ENCODE measurements around the gene ALDH4A1. TPM values are rescaled to one million over a fixed set of nuclear protein-coding genes. Genes with fewer than 3 reads are reported as not detected.
A peak's percentile ranks its signal among the peaks of the same experiment; 100 is the strongest.

Gene ALDH4A1
- total and polyA plus RNA-seq, 8 donors: 3.5 to 16.0 (median 8.6) TPM

- H3K4me3 ChIP-seq: no peak overlapping the region
- DNase-seq: peak in 1 of 2 donors; percentile 61
- no peaks in the 10 kb centered on the region for H3K27me3 ChIP-seq
- peak overlapping the region in 4 of 5 donors; percentile 80 to 89 (median 83) for H3K27ac ChIP-seq
- H3K4me1 ChIP-seq: peaks cover 54 to 92% (median 80%) of the 10 kb centered on the region in 4 donors
- intact Hi-C loops (cut with DNase I; ENCODE audit: low total_unique reads): no loop called here
- WGBS, 5 donors: 52 to 64% (median 58%) methylated on average over 14 to 15 of the region's 15 CpGs
- peak in 1 of 3 donors; percentile 10 for TF ChIP-seq POLR2AphosphoS5 (IDR thresholded peaks at IDR 0.05)
- TF ChIP-seq CTCF (IDR thresholded peaks at IDR 0.05): no peak
- no peaks in the 10 kb centered on the region for H3K9me3 ChIP-seq
- no peaks in the 10 kb centered on the region for H3K36me3 ChIP-seq
These were observed 45.9 kb upstream of the ALDH4A1 start for GRCh38 chr1:18948048-18948912.

GRCh38 chr1:18947570-18947969, 45.2 kb upstream of the ALDH4A1 start:
- Histone ChIP-seq H3K4me3 (no peak overlapping the region), H3K27ac (peak overlapping the region in 3 of 5 donors; percentile 80 to 89 (median 86)), H3K9me3 (no peaks in the 10 kb centered on the region), H3K36me3 (no peaks in the 10 kb centered on the region), H3K4me1 (peaks cover 54 to 87% (median 77%) of the 10 kb centered on the region in 4 donors), H3K27me3 (no peaks in the 10 kb centered on the region)
- intact Hi-C loops (cut with DNase I; ENCODE audit: low total_unique reads): no loop called here
- DNase-seq: peak in 1 of 2 donors; percentile 12
- WGBS, 5 donors: 87 to 92% (median 87%) methylated on average over 9 of the region's 9 CpGs
- TF ChIP-seq POLR2AphosphoS5 (IDR thresholded peaks at IDR 0.05) (no peak), CTCF (IDR thresholded peaks at IDR 0.05) (no peak), POLR2A (IDR thresholded peaks at IDR 0.05) (no peak), EP300 (IDR thresholded peaks at IDR 0.05) (no peak)

GRCh38 chr1:18946550-18947381, 44.4 kb upstream of the ALDH4A1 start:
- H3K4me3 ChIP-seq: no peak overlapping the region
- H3K9me3 ChIP-seq: no peaks in the 10 kb centered on the region
- DNase-seq: peak in 1 of 2 donors; percentile 19
- TF ChIP-seq EP300 (IDR thresholded peaks at IDR 0.05): no peak
- TF ChIP-seq POLR2AphosphoS5 (IDR thresholded peaks at IDR 0.05): no peak
- TF ChIP-seq CTCF (IDR thresholded peaks at IDR 0.05): no peak
- TF ChIP-seq POLR2A (IDR thresholded peaks at IDR 0.05): no peak
- peak overlapping the region in 3 of 5 donors; percentile 80 to 89 (median 86) for H3K27ac ChIP-seq
- H3K36me3 ChIP-seq: no peaks in the 10 kb centered on the region
- no peaks in the 10 kb centered on the region for H3K27me3 ChIP-seq
- WGBS, 5 donors: 69 to 83% (median 80%) methylated on average over 15 of the region's 15 CpGs
- intact Hi-C loops (cut with DNase I; ENCODE audit: low total_unique reads): no loop called here
- peaks cover 57 to 87% (median 79%) of the 10 kb centered on the region in 4 donors for H3K4me1 ChIP-seq

GRCh38 chr1:18945401-18945849, 43.1 kb upstream of the ALDH4A1 start:
- peak in 1 of 2 donors; percentile 89 for DNase-seq
- peak overlapping the region in 2 of 5 donors; percentile 18 to 60 for H3K27ac ChIP-seq
- no peaks in the 10 kb centered on the region for H3K9me3 ChIP-seq
- peaks cover 48 to 87% (median 75%) of the 10 kb centered on the region in 4 donors for H3K4me1 ChIP-seq
- intact Hi-C loops (cut with DNase I; ENCODE audit: low total_unique reads): no loop called here
- no peaks in the 10 kb centered on the region for H3K27me3 ChIP-seq
- H3K4me3 ChIP-seq: no peak overlapping the region
- TF ChIP-seq EP300 (IDR thresholded peaks at IDR 0.05) (no peak), CTCF (IDR thresholded peaks at IDR 0.05) (no peak), POLR2A (IDR thresholded peaks at IDR 0.05) (no peak), POLR2AphosphoS5 (IDR thresholded peaks at IDR 0.05) (no peak)
- WGBS, 5 donors: 48 to 82% (median 59%) methylated on average over 11 to 14 of the region's 14 CpGs
- no peaks in the 10 kb centered on the region for H3K36me3 ChIP-seq

Measured in stomach (tissue), 9 donors.